CD4-positive, alpha-beta T cell (primary cell): ENCODE measurements around the gene ZG16B. TPM values are rescaled to one million over a fixed set of nuclear protein-coding genes. Genes with fewer than 3 reads are reported as not detected.

Experiments used
- ATAC-seq: fragments of 200-7000 bp; cut with Tn5 transposase; one replicate; pipeline ENCODE4 v1.10.0; 2022; ENCODE audit warnings: mild to moderate bottlenecking; ENCODE audit not compliant: poor library complexity
- CTCF ChIA-PET: fragments of 350-600 bp; sonication (Branson Sonifier 250); formaldehyde crosslinking; loops from one replicate; lab custom pipeline; 2021; ENCODE audit warnings: antibody characterized with exemption, inconsistent platforms; lab: Charles Lee
- POLR2A ChIA-PET: fragments of 350-600 bp; sonication (Branson Sonifier 250); formaldehyde crosslinking; loops from one replicate; lab custom pipeline; 2021; ENCODE audit warnings: antibody characterized with exemption, inconsistent platforms; lab: Charles Lee
- DNase-seq, 14 experiments: peaks; one replicate each; pipeline ENCODE4 v3.0.0-alpha.2; 2013 to 2020; ENCODE audit warnings: mixed read lengths in 2 of 14
- H3K27ac ChIP-seq, 2 donors: one replicate each; pipeline versions ENCODE4 v1.5.1 to v1.7.0; 2013; ENCODE audit warnings: low read length in 2 of 2, low read depth in 1 of 2, mild to moderate bottlenecking in 1 of 2
- H3K27me3 ChIP-seq, 2 experiments: 1 replicate in 1 of 2; 2 replicates in 1 of 2; pipeline versions ENCODE4 v1.6.1 to v1.7.0; 2013; ENCODE audit warnings: low read length in 2 of 2, control low read depth in 1 of 2, mild to moderate bottlenecking in 1 of 2, moderate library complexity in 1 of 2; ENCODE audit not compliant: insufficient read depth in 2 of 2, control insufficient read depth in 1 of 2
- H3K36me3 ChIP-seq: one replicate; pipeline ENCODE4 v1.6.1; 2013; ENCODE audit warnings: low read length, control low read depth; ENCODE audit not compliant: insufficient read depth
- H3K4me1 ChIP-seq: one replicate; pipeline ENCODE4 v1.6.1; 2013; ENCODE audit warnings: low read length, control low read depth; ENCODE audit not compliant: insufficient read depth
- H3K4me3 ChIP-seq: one replicate; pipeline ENCODE4 v1.5.1; 2013; ENCODE audit warnings: mild to moderate bottlenecking, low read length, moderate library complexity
- H3K9me3 ChIP-seq, 2 experiments: 1 replicate in 1 of 2; 2 replicates in 1 of 2; pipeline versions ENCODE4 v1.6.1 to v1.7.0; 2013; ENCODE audit warnings: low read length in 2 of 2, mild to moderate bottlenecking in 2 of 2, control low read depth in 1 of 2, moderate library complexity in 1 of 2; ENCODE audit not compliant: control insufficient read depth in 1 of 2, insufficient read depth in 1 of 2
- H3K27ac Mint-ChIP-seq: one replicate; pipeline ENCODE4 v1.8.0; 2020; ENCODE audit warnings: mixed read lengths
- H3K27me3 Mint-ChIP-seq: one replicate; pipeline ENCODE4 v1.8.0; 2021; ENCODE audit warnings: mixed read lengths
- H3K36me3 Mint-ChIP-seq: one replicate; pipeline ENCODE4 v1.8.0; 2021; ENCODE audit warnings: low read depth, mixed read lengths
- H3K4me1 Mint-ChIP-seq: one replicate; pipeline ENCODE4 v1.8.0; 2021; ENCODE audit warnings: low read depth, mixed read lengths
- H3K4me3 Mint-ChIP-seq: one replicate; pipeline ENCODE4 v1.8.0; 2020; ENCODE audit warnings: mild to moderate bottlenecking, mixed read lengths
- H3K9me3 Mint-ChIP-seq: one replicate; pipeline ENCODE4 v1.8.0; 2020; ENCODE audit warnings: mixed read lengths
- intact Hi-C, 2 experiments: fragments of 100-400 bp; cut with DNase I in 1 of 2; cut with micrococcal nuclease in 1 of 2; formaldehyde crosslinking; loops; one replicate each; pipeline versions ENCODE4 v1.15.1 to v1.9.0; 2023 to 2025; cut with DNase I, micrococcal nuclease
- total RNA-seq, 174 experiments: library from RNA in 2 of 174; stranded (reverse) in 2 of 174; gene quantifications; one replicate each; pipeline ENCODE4 v1.2.3 and lab custom pipeline; 2021 to 2026
- TF ChIP-seq, protein P1 (sequence below): fragments of 200-600 bp; IDR thresholded peaks from one replicate; pipeline ENCODE4 v1.8.0; 2022; ENCODE audit warnings: antibody characterized with exemption, mild to moderate bottlenecking

Gene ZG16B
- total RNA-seq, 2 experiments from 2014 or later: not detected

- intact Hi-C loops: no loop called here
- Histone ChIP-seq H3K27me3 (peaks cover 5 to 10% of the 10 kb centered on the region in 2 experiments), H3K4me3 (no peak overlapping the region), H3K4me1 (peaks cover under 1% of the 10 kb centered on the region), H3K36me3 (no peaks in the 10 kb centered on the region), H3K27ac (no peak overlapping the region), H3K9me3 (no peaks in the 10 kb centered on the region)
- TF ChIP-seq, protein P1, sequence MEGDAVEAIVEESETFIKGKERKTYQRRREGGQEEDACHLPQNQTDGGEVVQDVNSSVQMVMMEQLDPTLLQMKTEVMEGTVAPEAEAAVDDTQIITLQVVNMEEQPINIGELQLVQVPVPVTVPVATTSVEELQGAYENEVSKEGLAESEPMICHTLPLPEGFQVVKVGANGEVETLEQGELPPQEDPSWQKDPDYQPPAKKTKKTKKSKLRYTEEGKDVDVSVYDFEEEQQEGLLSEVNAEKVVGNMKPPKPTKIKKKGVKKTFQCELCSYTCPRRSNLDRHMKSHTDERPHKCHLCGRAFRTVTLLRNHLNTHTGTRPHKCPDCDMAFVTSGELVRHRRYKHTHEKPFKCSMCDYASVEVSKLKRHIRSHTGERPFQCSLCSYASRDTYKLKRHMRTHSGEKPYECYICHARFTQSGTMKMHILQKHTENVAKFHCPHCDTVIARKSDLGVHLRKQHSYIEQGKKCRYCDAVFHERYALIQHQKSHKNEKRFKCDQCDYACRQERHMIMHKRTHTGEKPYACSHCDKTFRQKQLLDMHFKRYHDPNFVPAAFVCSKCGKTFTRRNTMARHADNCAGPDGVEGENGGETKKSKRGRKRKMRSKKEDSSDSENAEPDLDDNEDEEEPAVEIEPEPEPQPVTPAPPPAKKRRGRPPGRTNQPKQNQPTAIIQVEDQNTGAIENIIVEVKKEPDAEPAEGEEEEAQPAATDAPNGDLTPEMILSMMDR: no peak
- no peaks in the 10 kb centered on the region for H3K9me3 Mint-ChIP-seq
- no peak for DNase-seq
- H3K36me3 Mint-ChIP-seq: no peaks in the 10 kb centered on the region
- H3K27ac Mint-ChIP-seq: no peak overlapping the region
- H3K4me3 Mint-ChIP-seq: no peak overlapping the region
- no peaks in the 10 kb centered on the region for H3K4me1 Mint-ChIP-seq
- no peak for ATAC-seq
- peaks cover 40% of the 10 kb centered on the region for H3K27me3 Mint-ChIP-seq
- ChIA-PET CTCF (no interaction called here), POLR2A (interaction anchor here (0.6 kb wide), 1 partner anchor 36 kb away, joined by 4 read pairs; no protein-coding TSS in a partner anchor)
These were observed 37.2 kb upstream of the ZG16B start for GRCh38 chr16:2792940-2793339.

- TF ChIP-seq, protein P1: no peak
- no peaks in the 10 kb centered on the region for H3K9me3 Mint-ChIP-seq
- ATAC-seq (no peak), DNase-seq (no peak)
- intact Hi-C loops: no loop called here
- peaks cover 30% of the 10 kb centered on the region for H3K27me3 Mint-ChIP-seq
- Histone ChIP-seq H3K36me3 (no peaks in the 10 kb centered on the region), H3K9me3 (no peaks in the 10 kb centered on the region), H3K4me1 (no peaks in the 10 kb centered on the region), H3K27me3 (no peaks in the 10 kb centered on the region), H3K27ac (no peak overlapping the region), H3K4me3 (no peak overlapping the region)
- ChIA-PET CTCF (no interaction called here), POLR2A (no interaction called here)
- H3K36me3 Mint-ChIP-seq: no peaks in the 10 kb centered on the region
- no peaks in the 10 kb centered on the region for H3K4me1 Mint-ChIP-seq
- no peak overlapping the region for H3K27ac Mint-ChIP-seq
- H3K4me3 Mint-ChIP-seq: no peak overlapping the region
These were observed 34.5 kb upstream of the ZG16B start for GRCh38 chr16:2795395-2796143.

DNA sequence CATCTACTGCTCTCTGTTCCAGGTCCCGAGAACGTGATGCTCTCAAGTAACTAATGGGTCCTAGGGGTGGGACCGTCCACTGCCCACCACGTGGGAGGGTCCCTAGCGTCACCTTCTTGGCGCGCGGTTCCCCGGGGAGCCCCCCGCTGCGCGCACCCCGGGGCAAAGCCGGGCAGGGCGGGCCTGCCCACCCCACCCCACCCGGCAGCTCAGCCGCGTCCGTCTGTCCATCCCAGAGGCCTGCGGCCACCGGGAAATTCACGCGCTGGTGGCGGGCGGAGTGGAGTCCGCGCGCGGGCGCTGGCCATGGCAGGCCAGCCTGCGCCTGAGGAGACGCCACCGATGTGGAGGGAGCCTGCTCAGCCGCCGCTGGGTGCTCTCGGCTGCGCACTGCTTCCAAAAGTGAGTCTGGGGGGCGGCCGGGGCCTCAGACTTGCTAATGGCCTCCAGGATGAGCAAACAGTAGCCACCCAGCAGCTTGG, 31.3 kb upstream of the ZG16B start:
- ChIA-PET POLR2A (no interaction called here), CTCF (no interaction called here)
- H3K9me3 ChIP-seq: peaks cover 0 to 4% of the 10 kb centered on the region in 2 experiments
- intact Hi-C loops: no loop called here
- H3K4me3 Mint-ChIP-seq: no peak overlapping the region
- no peaks in the 10 kb centered on the region for H3K27me3 ChIP-seq
- H3K4me1 ChIP-seq: no peaks in the 10 kb centered on the region
- no peaks in the 10 kb centered on the region for H3K4me1 Mint-ChIP-seq
- ATAC-seq: no peak
- no peak overlapping the region for H3K27ac ChIP-seq
- no peak overlapping the region for H3K27ac Mint-ChIP-seq
- H3K27me3 Mint-ChIP-seq: peaks cover 12% of the 10 kb centered on the region
- TF ChIP-seq, protein P1: no peak
- no peak for DNase-seq
- H3K9me3 Mint-ChIP-seq: peaks cover 5% of the 10 kb centered on the region
- H3K36me3 ChIP-seq: no peaks in the 10 kb centered on the region
- no peaks in the 10 kb centered on the region for H3K36me3 Mint-ChIP-seq
- no peak overlapping the region for H3K4me3 ChIP-seq
